NCI-H748 treated with DMSO at 0.1 percent for 48 hours (cell line): ENCODE data around the gene SHB.
"Not testable (repeated sequence)": the region's sequence is repeated elsewhere in the genome, so short reads cannot be mapped to it uniquely, and the experiment has no call there.

ENCODE experiments used
- DNase-seq: peaks from one replicate; lab custom pipeline; 2025; lab: John Stamatoyannopoulos, UW

Gene SHB

GRCh38 chr9:37969130-37969529 lies 99.9 kb downstream of the SHB start:
- DNase-seq: no peak

GRCh38 chr9:37968228-37968701 lies 100.8 kb downstream of the SHB start:
- no peak for DNase-seq

GRCh38 chr9:37967761-37968080 lies 101.3 kb downstream of the SHB start:
- no peak for DNase-seq

GRCh38 chr9:37967014-37967760 lies 101.8 kb downstream of the SHB start:
- no peak for DNase-seq

- no peak for DNase-seq
These were observed 102.5 kb downstream of the SHB start for GRCh38 chr9:37966412-37967013.

- DNase-seq: not testable (repeated sequence)
These were observed 103.2 kb downstream of the SHB start for GRCh38 chr9:37965676-37966345.

- no peak for DNase-seq
These were observed 103.9 kb downstream of the SHB start for GRCh38 chr9:37965116-37965515.

- no peak for DNase-seq
These were observed 104.3 kb downstream of the SHB start for GRCh38 chr9:37964740-37965081.

- DNase-seq: peak; percentile 44
These were observed 104.9 kb downstream of the SHB start for GRCh38 chr9:37963936-37964739.

- DNase-seq: no peak
These were observed 107.7 kb downstream of the SHB start for GRCh38 chr9:37961351-37961750.

- no peak for DNase-seq
These were observed 108.4 kb downstream of the SHB start for GRCh38 chr9:37960631-37961030.

- no peak for DNase-seq
These were observed 109.1 kb downstream of the SHB start for GRCh38 chr9:37959976-37960375.

GRCh38 chr9:37958154-37958553 lies 110.9 kb downstream of the SHB start:
- no peak for DNase-seq

- DNase-seq: no peak
These were observed 111.4 kb downstream of the SHB start for GRCh38 chr9:37957664-37957953.

GRCh38 chr9:37956904-37957663 lies 111.9 kb downstream of the SHB start:
- no peak for DNase-seq

- DNase-seq: no peak
These were observed 112.6 kb downstream of the SHB start for GRCh38 chr9:37956423-37956820.

- no peak for DNase-seq
These were observed 113.1 kb downstream of the SHB start for GRCh38 chr9:37955781-37956422.

GRCh38 chr9:37954581-37954981 lies 114.4 kb downstream of the SHB start:
- no peak for DNase-seq

GRCh38 chr9:37953775-37954437 lies 115.1 kb downstream of the SHB start:
- DNase-seq: no peak

- no peak for DNase-seq
These were observed 115.7 kb downstream of the SHB start for GRCh38 chr9:37953206-37953774.

- DNase-seq: no peak
These were observed 116.3 kb downstream of the SHB start for GRCh38 chr9:37952731-37953130.
